OCI-LY3 (cell line): ENCODE data around the gene BRINP1.

Experiments
- H2AFZ ChIP-seq: fragments of 200-600, 300-600 bp; shearing (Covaris generic); 2 replicates; pipeline ENCODE4 v1.6.0; 2014; ENCODE audit warnings: antibody characterized with exemption, low read depth, low read length
- H3K27ac ChIP-seq: fragments of 200-600, 300-600 bp; sonication (generic); 2 replicates; pipeline ENCODE4 v1.5.1; 2014; ENCODE audit warnings: mild to moderate bottlenecking, low read length, moderate library complexity, mixed read lengths
- H3K27me3 ChIP-seq: fragments of 200-600, 300-600 bp; sonication (generic); 2 replicates; pipeline ENCODE4 v1.6.1; 2014; ENCODE audit warnings: low read depth, low read length, mixed read lengths
- H3K36me3 ChIP-seq: fragments of 200-600, 300-600 bp; sonication (generic); replicated peaks from 2 replicates; pipeline ENCODE3; 2014; ENCODE audit warnings: low read depth, low read length, mixed read lengths
- H3K4me1 ChIP-seq: fragments of 300-600, 200-600 bp; sonication (generic); 2 replicates; pipeline ENCODE4 v1.6.1; 2014; ENCODE audit warnings: low read length, mixed read lengths
- H3K4me2 ChIP-seq: fragments of 200-600, 300-600 bp; sonication (generic); 2 replicates; pipeline ENCODE4 v1.6.1; 2014; ENCODE audit warnings: low read length, mixed read lengths
- H3K4me3 ChIP-seq: fragments of 300-600, 200-600 bp; sonication (generic); 2 replicates; pipeline ENCODE4 v1.5.1; 2014; ENCODE audit warnings: antibody characterized with exemption, mild to moderate bottlenecking, low read length, moderate library complexity
- H3K79me2 ChIP-seq: fragments of 300-600, 200-600 bp; shearing (Covaris generic); 2 replicates; pipeline ENCODE4 v1.6.1; 2014; ENCODE audit warnings: mild to moderate bottlenecking, low read length, mixed read lengths
- H3K9ac ChIP-seq: fragments of 300-600, 200-600 bp; shearing (Covaris generic); 2 replicates; pipeline ENCODE4 v1.6.0; 2014; ENCODE audit warnings: mild to moderate bottlenecking, low read length, moderate library complexity
- H3K9me3 ChIP-seq: fragments of 200-600, 300-600 bp; shearing (Covaris generic); 2 replicates; pipeline ENCODE4 v1.6.1; 2014; ENCODE audit warnings: low read length, mixed read lengths; ENCODE audit not compliant: insufficient read depth
- H4K20me1 ChIP-seq: fragments of 200-600, 300-600 bp; sonication (generic); 2 replicates; pipeline ENCODE4 v1.6.1; 2016; ENCODE audit warnings: low read length, mixed read lengths; ENCODE audit not compliant: insufficient read depth
- EZH2phosphoT487 ChIP-seq: fragments of 200-600 bp; shearing (Covaris generic); IDR thresholded peaks from 2 replicates; pipeline ENCODE4 v1.6.1; 2018; ENCODE audit warnings: antibody characterized with exemption, mixed run types, low read depth
- TF ChIP-seq, protein P1 (sequence below): fragments of 200-600, 300-600 bp; sonication (generic); IDR thresholded peaks from 2 replicates; pipeline ENCODE4 v1.5.1; 2014; ENCODE audit warnings: antibody characterized with exemption, low read length, low read depth

The BRINP1 gene

DNA sequence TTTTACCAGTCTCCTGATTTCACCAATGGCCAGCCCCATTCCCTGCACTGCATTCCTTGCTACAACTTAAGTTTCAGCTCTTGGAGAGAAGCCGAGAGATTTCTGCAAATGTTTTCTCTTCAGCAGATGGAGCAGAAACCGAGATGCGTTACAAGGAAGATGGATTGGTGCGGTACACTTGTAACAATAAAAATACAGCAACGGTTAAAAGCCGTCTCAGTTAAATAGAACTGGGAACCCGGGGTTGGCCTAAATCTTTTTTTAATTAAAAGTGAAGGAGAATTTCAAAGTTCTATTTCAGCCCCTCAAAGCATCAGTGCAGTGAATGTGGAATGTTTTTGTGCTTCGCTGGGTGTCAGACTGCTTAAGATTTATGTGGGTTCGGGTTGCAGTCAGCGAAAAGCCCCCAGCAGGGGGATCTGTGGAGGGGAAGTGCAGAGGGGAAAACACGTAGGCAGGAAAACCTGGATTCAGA, 19.8 kb downstream of the BRINP1 start:
- Histone ChIP-seq H3K9me3 (no peaks in the 10 kb centered on the region), H3K4me3 (no peak overlapping the region)

GRCh38 chr9:119343059-119343990, 25.9 kb downstream of the BRINP1 start:
- Histone ChIP-seq H3K27ac (no peak overlapping the region), H3K4me1 (no peaks in the 10 kb centered on the region), H2AFZ (no peak overlapping the region), H3K4me3 (no peak overlapping the region), H3K27me3 (no peaks in the 10 kb centered on the region), H4K20me1 (no peaks in the 10 kb centered on the region), H3K79me2 (no peaks in the 10 kb centered on the region), H3K9ac (no peak overlapping the region), H3K36me3 (no peaks in the 10 kb centered on the region), H3K4me2 (no peak overlapping the region), H3K9me3 (no peaks in the 10 kb centered on the region)
- TF ChIP-seq EZH2phosphoT487, result no peak
- TF ChIP-seq, protein P1, sequence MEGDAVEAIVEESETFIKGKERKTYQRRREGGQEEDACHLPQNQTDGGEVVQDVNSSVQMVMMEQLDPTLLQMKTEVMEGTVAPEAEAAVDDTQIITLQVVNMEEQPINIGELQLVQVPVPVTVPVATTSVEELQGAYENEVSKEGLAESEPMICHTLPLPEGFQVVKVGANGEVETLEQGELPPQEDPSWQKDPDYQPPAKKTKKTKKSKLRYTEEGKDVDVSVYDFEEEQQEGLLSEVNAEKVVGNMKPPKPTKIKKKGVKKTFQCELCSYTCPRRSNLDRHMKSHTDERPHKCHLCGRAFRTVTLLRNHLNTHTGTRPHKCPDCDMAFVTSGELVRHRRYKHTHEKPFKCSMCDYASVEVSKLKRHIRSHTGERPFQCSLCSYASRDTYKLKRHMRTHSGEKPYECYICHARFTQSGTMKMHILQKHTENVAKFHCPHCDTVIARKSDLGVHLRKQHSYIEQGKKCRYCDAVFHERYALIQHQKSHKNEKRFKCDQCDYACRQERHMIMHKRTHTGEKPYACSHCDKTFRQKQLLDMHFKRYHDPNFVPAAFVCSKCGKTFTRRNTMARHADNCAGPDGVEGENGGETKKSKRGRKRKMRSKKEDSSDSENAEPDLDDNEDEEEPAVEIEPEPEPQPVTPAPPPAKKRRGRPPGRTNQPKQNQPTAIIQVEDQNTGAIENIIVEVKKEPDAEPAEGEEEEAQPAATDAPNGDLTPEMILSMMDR, result no peak

More for the DNA sequence above, 19.8 kb downstream of the BRINP1 start:
- Histone ChIP-seq H4K20me1 (no peaks in the 10 kb centered on the region), H3K9ac (no peak overlapping the region), H2AFZ (no peak overlapping the region), H3K27me3 (no peaks in the 10 kb centered on the region), H3K4me2 (no peak overlapping the region), H3K36me3 (no peaks in the 10 kb centered on the region), H3K27ac (no peak overlapping the region), H3K4me1 (no peaks in the 10 kb centered on the region), H3K79me2 (no peaks in the 10 kb centered on the region)
- no peak for TF ChIP-seq EZH2phosphoT487
- TF ChIP-seq, protein P1, result no peak

DNA sequence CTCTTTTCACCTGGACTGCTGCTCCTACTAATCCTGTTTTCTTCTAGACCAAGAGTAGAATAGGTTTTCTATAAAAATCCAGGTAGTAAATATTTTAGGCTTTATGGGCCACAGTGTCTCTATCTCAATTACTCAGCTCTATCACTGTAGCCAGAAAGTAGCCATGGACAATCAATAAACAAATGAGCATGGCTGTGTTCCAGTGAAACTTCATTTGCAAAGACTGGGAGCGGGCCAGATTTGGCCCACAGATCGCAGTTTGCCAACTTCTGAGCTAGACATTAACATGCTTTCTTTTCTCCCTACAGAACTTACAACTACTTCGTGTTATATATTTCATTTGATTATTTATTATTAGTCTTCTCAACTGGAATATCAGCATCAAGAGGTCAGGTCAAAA, 30.2 kb downstream of the BRINP1 start:
- no peak for TF ChIP-seq EZH2phosphoT487
- no peak overlapping the region for H3K9ac ChIP-seq

DNA sequence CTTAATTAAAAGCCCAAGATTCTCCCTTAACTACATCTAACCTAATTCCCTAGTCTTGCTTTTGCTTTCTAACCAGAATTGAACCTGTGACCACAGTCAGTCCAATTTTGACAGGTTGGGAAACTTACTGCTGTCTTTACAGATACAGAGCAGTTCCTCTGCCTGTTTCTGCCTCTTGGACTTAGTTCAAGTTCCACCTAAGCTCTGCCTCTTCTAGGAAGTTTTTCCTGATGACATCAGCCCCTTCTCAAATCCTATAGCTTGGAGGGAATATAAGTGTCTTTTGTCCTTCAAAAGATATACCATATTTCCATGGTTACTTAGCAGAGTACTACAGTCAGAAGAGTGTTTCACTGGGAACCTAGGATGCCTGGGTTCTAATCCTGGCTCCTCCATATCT, 31.7 kb downstream of the BRINP1 start:
- Histone ChIP-seq H3K9ac (no peak overlapping the region), H3K27ac (no peak overlapping the region), H3K4me1 (no peaks in the 10 kb centered on the region), H3K27me3 (no peaks in the 10 kb centered on the region), H3K36me3 (no peaks in the 10 kb centered on the region), H3K4me3 (no peak overlapping the region), H2AFZ (no peak overlapping the region), H3K79me2 (no peaks in the 10 kb centered on the region), H4K20me1 (no peaks in the 10 kb centered on the region), H3K9me3 (no peaks in the 10 kb centered on the region), H3K4me2 (no peak overlapping the region)
- TF ChIP-seq, protein P1, result no peak
- no peak for TF ChIP-seq EZH2phosphoT487

More for the DNA sequence above, 30.2 kb downstream of the BRINP1 start:
- no peaks in the 10 kb centered on the region for H3K4me1 ChIP-seq
- no peaks in the 10 kb centered on the region for H4K20me1 ChIP-seq
- no peaks in the 10 kb centered on the region for H3K27me3 ChIP-seq
- no peak overlapping the region for H3K4me2 ChIP-seq
- no peaks in the 10 kb centered on the region for H3K79me2 ChIP-seq
- no peaks in the 10 kb centered on the region for H3K36me3 ChIP-seq
- H3K27ac ChIP-seq, result no peak overlapping the region
- no peak overlapping the region for H2AFZ ChIP-seq
- H3K9me3 ChIP-seq, result no peaks in the 10 kb centered on the region
- H3K4me3 ChIP-seq, result no peak overlapping the region
